ENCODE results near the gene ADARB1.

Gene ADARB1

DNA sequence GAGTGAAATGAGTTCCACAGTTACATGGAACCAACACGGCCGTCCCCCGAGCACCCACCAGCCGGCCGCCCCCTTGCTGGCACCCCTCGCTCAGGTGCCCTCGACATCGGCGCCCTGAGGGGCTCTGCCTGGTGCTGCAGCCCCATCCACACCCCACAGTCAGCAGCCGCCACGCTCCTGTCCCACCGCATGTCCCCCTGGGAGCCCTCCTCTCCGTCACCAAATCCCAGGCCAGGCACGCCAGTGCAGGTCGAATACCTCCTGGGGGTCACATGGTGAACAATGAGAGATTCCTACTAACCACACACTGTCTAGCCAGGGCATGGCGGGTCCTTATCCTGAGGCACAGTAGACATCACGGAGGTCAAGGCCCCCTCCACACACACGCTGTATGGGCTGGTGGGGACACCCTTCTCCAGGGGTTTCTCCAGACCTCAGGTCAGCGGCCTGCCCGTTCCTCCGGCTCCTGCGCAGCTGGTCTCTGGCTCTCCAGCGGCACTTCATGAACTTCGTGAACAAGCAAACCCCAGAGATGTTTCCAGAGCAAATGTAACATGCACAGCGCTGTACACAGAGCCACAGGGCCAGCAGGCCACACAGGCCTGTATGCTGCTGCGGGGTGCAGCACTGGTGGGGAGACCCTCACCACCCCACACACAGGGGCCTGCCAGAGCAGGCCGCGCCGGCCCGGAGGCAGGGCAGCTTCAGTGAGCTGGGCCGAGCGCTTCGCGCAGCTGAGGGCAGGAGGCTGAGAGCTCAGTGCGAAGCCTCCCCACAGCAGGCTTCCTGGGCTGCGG lies 191.5 kb downstream of the ADARB1 start:
- H3K4me2 ChIP-seq (ENCODE audit: insufficient read depth, low read length) = peak overlapping the region; percentile 40
- TF ChIP-seq EZH2 (IDR thresholded peaks at IDR 0.05; ENCODE audit: borderline replicate concordance, low read depth, low read length, severe bottlenecking) = no peak
- TF ChIP-seq, protein P1, sequence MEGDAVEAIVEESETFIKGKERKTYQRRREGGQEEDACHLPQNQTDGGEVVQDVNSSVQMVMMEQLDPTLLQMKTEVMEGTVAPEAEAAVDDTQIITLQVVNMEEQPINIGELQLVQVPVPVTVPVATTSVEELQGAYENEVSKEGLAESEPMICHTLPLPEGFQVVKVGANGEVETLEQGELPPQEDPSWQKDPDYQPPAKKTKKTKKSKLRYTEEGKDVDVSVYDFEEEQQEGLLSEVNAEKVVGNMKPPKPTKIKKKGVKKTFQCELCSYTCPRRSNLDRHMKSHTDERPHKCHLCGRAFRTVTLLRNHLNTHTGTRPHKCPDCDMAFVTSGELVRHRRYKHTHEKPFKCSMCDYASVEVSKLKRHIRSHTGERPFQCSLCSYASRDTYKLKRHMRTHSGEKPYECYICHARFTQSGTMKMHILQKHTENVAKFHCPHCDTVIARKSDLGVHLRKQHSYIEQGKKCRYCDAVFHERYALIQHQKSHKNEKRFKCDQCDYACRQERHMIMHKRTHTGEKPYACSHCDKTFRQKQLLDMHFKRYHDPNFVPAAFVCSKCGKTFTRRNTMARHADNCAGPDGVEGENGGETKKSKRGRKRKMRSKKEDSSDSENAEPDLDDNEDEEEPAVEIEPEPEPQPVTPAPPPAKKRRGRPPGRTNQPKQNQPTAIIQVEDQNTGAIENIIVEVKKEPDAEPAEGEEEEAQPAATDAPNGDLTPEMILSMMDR (IDR thresholded peaks at IDR 0.05; ENCODE audit: borderline replicate concordance, extremely low read depth, low read length, poor library complexity, severe bottlenecking) = no peak
- 0 out of 2 replicates have a peak overlapping the region, but pooled peaks have one; percentile 6 for H3K9ac ChIP-seq (ENCODE audit: low read depth, low read length)
- H2AFZ ChIP-seq (ENCODE audit: low read depth, low read length) = no peak overlapping the region
- H3K4me3 ChIP-seq (ENCODE audit: low read depth in 1 of 2, low read length in 2 of 2) = no peak overlapping the region
- H4K20me1 ChIP-seq (ENCODE audit: insufficient read depth, low read length) = peaks cover 10% of the 10 kb centered on the region; the same call in 1 of the 2 replicates
- peaks cover 23% of the 10 kb centered on the region for H3K4me1 ChIP-seq (ENCODE audit: insufficient read depth, low read length)
- H3K9me3 ChIP-seq (ENCODE audit: insufficient read depth, low read length, severe bottlenecking) = no peaks in the 10 kb centered on the region
- peak overlapping the region; percentile 66 for H3K27ac ChIP-seq (ENCODE audit: low read length)
- H3K79me2 ChIP-seq (ENCODE audit: insufficient read depth, low read length) = no peaks in the 10 kb centered on the region
- DNase-seq (no peak), ATAC-seq (ENCODE audit: insufficient read depth, low read depth) (no peak; the same call in 2 of the 3 replicates)
- peaks cover 54% of the 10 kb centered on the region for H3K36me3 ChIP-seq (ENCODE audit: insufficient read depth, low read length)
- no peaks in the 10 kb centered on the region for H3K27me3 ChIP-seq (ENCODE audit: insufficient read depth, low read length, poor library complexity)

DNA sequence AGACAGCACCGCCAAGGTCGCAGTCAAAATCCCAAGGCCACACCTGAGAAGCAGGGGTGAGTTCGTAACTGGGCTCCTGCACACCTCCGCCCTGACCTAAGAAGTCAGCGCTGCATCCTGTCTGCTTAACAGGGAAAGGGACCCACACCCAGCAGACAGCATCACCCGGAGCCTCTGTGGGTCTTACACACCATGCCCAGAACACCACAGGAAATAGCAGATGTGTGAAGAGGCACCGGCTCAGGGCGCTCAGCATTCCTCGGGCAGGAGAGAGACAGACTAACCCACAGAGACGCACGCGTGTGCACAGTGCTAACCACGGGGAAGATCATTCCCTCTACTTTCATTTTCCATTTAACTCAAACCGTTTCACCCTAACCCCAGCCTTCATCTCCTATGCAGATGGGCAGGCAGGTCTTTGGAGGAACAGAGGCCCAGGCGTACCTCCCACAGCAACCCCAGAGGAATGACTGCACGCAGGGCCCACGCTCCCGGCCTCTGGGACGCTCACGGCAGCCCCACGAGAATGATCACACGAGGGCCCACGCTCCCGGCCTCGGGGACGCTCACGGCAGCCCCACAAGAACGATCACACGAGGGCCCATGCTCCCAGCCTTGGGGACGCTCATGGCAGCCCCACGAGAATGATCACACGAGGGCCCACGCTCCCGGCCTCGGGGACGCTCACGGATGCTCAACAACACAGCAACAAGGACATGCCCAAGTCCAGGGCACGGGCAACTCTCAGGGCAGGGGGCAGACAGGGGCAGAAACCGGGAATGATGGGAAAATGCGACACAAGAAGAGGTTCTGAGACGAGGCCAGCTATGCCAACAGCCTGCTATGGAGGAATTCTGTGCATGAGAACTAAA lies 192.4 kb downstream of the ADARB1 start:
- Histone ChIP-seq H3K4me3 (ENCODE audit: low read depth in 1 of 2, low read length in 2 of 2) (peak overlapping the region in 1 of 2 experiments; percentile 6; a peak in 1 of 4 replicates), H3K36me3 (ENCODE audit: insufficient read depth, low read length) (peaks cover 63% of the 10 kb centered on the region), H2AFZ (ENCODE audit: low read depth, low read length) (no peak overlapping the region), H3K27ac (ENCODE audit: low read length) (peak overlapping the region; percentile 66), H3K4me2 (ENCODE audit: insufficient read depth, low read length) (peak overlapping the region; percentile 40), H3K79me2 (ENCODE audit: insufficient read depth, low read length) (no peaks in the 10 kb centered on the region), H3K27me3 (ENCODE audit: insufficient read depth, low read length, poor library complexity) (no peaks in the 10 kb centered on the region), H3K9ac (ENCODE audit: low read depth, low read length) (peak overlapping the region; percentile 34), H3K9me3 (ENCODE audit: insufficient read depth, low read length, severe bottlenecking) (peaks cover 5% of the 10 kb centered on the region), H4K20me1 (ENCODE audit: insufficient read depth, low read length) (peaks cover 10% of the 10 kb centered on the region; the same call in 1 of the 2 replicates), H3K4me1 (ENCODE audit: insufficient read depth, low read length) (peaks cover 23% of the 10 kb centered on the region)
- TF ChIP-seq, protein P1 (IDR thresholded peaks at IDR 0.05; ENCODE audit: borderline replicate concordance, extremely low read depth, low read length, poor library complexity, severe bottlenecking) = no peak
- no peak for TF ChIP-seq EZH2 (IDR thresholded peaks at IDR 0.05; ENCODE audit: borderline replicate concordance, low read depth, low read length, severe bottlenecking)
- ATAC-seq (ENCODE audit: insufficient read depth, low read depth) (peak; percentile 99), DNase-seq (peak; percentile 80)

DNA sequence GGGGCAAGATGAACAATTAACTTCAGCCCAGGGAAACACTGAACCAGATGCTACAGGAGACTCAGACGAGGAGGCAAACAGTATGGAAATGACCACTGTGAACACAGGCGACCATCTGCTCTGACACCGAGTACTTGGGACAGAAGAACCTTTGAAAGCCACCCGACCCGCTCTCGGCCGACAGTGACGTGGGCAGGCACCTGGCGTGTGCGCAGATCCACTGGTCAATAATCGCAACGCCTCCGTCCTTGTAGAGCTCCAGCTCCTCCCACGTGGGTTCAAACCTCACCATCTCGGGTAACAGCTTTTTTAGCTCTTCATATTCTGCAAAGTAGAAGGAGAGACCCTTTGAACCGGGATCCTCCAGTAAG lies 193.0 kb downstream of the ADARB1 start:
- Histone ChIP-seq H3K27me3 (ENCODE audit: insufficient read depth, low read length, poor library complexity) (no peaks in the 10 kb centered on the region), H3K4me2 (ENCODE audit: insufficient read depth, low read length) (no peak overlapping the region; the same call in 1 of the 2 replicates), H3K9me3 (ENCODE audit: insufficient read depth, low read length, severe bottlenecking) (peaks cover 8% of the 10 kb centered on the region), H3K36me3 (ENCODE audit: insufficient read depth, low read length) (peaks cover 66% of the 10 kb centered on the region), H3K4me3 (ENCODE audit: low read depth in 1 of 2, low read length in 2 of 2) (no peak overlapping the region), H2AFZ (ENCODE audit: low read depth, low read length) (no peak overlapping the region), H3K9ac (ENCODE audit: low read depth, low read length) (peak overlapping the region; percentile 34), H4K20me1 (ENCODE audit: insufficient read depth, low read length) (peaks cover 10% of the 10 kb centered on the region; the same call in 1 of the 2 replicates), H3K4me1 (ENCODE audit: insufficient read depth, low read length) (peaks cover 23% of the 10 kb centered on the region), H3K27ac (ENCODE audit: low read length) (peak overlapping the region; percentile 66), H3K79me2 (ENCODE audit: insufficient read depth, low read length) (no peaks in the 10 kb centered on the region)
- no peak for ATAC-seq (ENCODE audit: insufficient read depth, low read depth)
- TF ChIP-seq, protein P1 (IDR thresholded peaks at IDR 0.05; ENCODE audit: borderline replicate concordance, extremely low read depth, low read length, poor library complexity, severe bottlenecking) = no peak
- no peak for TF ChIP-seq EZH2 (IDR thresholded peaks at IDR 0.05; ENCODE audit: borderline replicate concordance, low read depth, low read length, severe bottlenecking)
- no peak for DNase-seq
